Liver (tissue), 9 donors: ENCODE data around the gene UQCRHL. TPM values are rescaled to one million over a fixed set of nuclear protein-coding genes. Genes with fewer than 3 reads are reported as not detected.

Source experiments
- DNase-seq: peaks from one replicate; pipeline ENCODE4 v3.0.0-alpha.2; 2017; ENCODE audit warnings: low spot score
- H3K27ac ChIP-seq, 2 donors: one replicate each; pipeline ENCODE4 v1.7.0; 2013; ENCODE audit warnings: inconsistent platforms in 2 of 2, low read length in 2 of 2, control low read depth in 1 of 2, low read depth in 1 of 2, mild to moderate bottlenecking in 1 of 2
- H3K27me3 ChIP-seq, 4 donors: one replicate each; pipeline versions ENCODE4 v1.6.1 to v1.7.0; 2013; ENCODE audit warnings: low read length in 3 of 4, inconsistent platforms in 1 of 4, mild to moderate bottlenecking in 1 of 4, moderate library complexity in 1 of 4; ENCODE audit not compliant: control insufficient read depth in 4 of 4, insufficient read depth in 4 of 4
- H3K36me3 ChIP-seq, 4 donors: one replicate each; pipeline versions ENCODE4 v1.6.1 to v1.7.0; 2013; ENCODE audit warnings: low read length in 3 of 4, mild to moderate bottlenecking in 3 of 4, low read depth in 1 of 4, moderate library complexity in 1 of 4; ENCODE audit not compliant: control insufficient read depth in 4 of 4, insufficient read depth in 3 of 4
- H3K4me1 ChIP-seq, 4 donors: one replicate each; pipeline versions ENCODE4 v1.6.1 to v1.7.0; 2013; ENCODE audit warnings: low read length in 3 of 4, mild to moderate bottlenecking in 3 of 4, moderate library complexity in 1 of 4; ENCODE audit not compliant: control insufficient read depth in 4 of 4, insufficient read depth in 4 of 4
- H3K4me3 ChIP-seq, 3 donors: one replicate each; pipeline versions ENCODE4 v1.6.1 to v1.7.0; 2013; ENCODE audit warnings: low read length in 3 of 3, control low read depth in 1 of 3, low read depth in 1 of 3, mild to moderate bottlenecking in 1 of 3
- H3K9ac ChIP-seq, 2 donors: one replicate each; pipeline ENCODE4 v1.7.0; 2013; ENCODE audit warnings: low read length in 2 of 2, mild to moderate bottlenecking in 2 of 2, moderate library complexity in 2 of 2, control low read depth in 1 of 2, low read depth in 1 of 2
- H3K9me3 ChIP-seq, 4 donors: one replicate each; pipeline versions ENCODE4 v1.6.1 to v1.7.0; 2013; ENCODE audit warnings: low read length in 3 of 4; ENCODE audit not compliant: control insufficient read depth in 4 of 4
- ATF3 ChIP-seq: IDR thresholded peaks from 2 replicates; pipeline ENCODE4 v1.6.1; 2016; ENCODE audit warnings: antibody characterized with exemption
- CTCF ChIP-seq: fragments of 150-350 bp; IDR thresholded peaks from 2 replicates; pipeline ENCODE4 v1.5.1; 2017; ENCODE audit warnings: improper control_type of control experiment, low read depth, low read length; ENCODE audit not compliant: missing input control
- EGR1 ChIP-seq, 2 donors: IDR thresholded peaks; 2 replicates each; pipeline ENCODE4 v1.6.1; 2016 to 2018; ENCODE audit warnings: antibody characterized with exemption in 2 of 2, low read depth in 2 of 2
- FOXA1 ChIP-seq: IDR thresholded peaks from 2 replicates; pipeline ENCODE4 v1.6.1; 2016; ENCODE audit warnings: antibody characterized with exemption
- GABPA ChIP-seq, 2 donors: IDR thresholded peaks in 1 of 2; conservative IDR thresholded peaks in 1 of 2; 2 replicates each; pipeline ENCODE4 v1.6.1; 2016; ENCODE audit warnings: antibody characterized with exemption in 2 of 2, mild to moderate bottlenecking in 1 of 2, moderate library complexity in 1 of 2
- HNF4A ChIP-seq, 2 donors: conservative IDR thresholded peaks; 2 replicates each; pipeline ENCODE4 v1.6.1; 2016; ENCODE audit warnings: antibody characterized with exemption in 2 of 2, mild to moderate bottlenecking in 2 of 2
- HNF4G ChIP-seq: IDR thresholded peaks from 2 replicates; pipeline ENCODE4 v1.6.1; 2016; ENCODE audit warnings: antibody characterized with exemption
- JUND ChIP-seq, 2 donors: IDR thresholded peaks; 2 replicates each; pipeline ENCODE4 v1.6.1; 2016; ENCODE audit warnings: antibody characterized with exemption in 2 of 2
- MAX ChIP-seq: IDR thresholded peaks from 2 replicates; pipeline ENCODE4 v1.6.1; 2016; ENCODE audit warnings: antibody characterized with exemption
- NR2F2 ChIP-seq: IDR thresholded peaks from 2 replicates; pipeline ENCODE4 v1.6.1; 2016; ENCODE audit warnings: antibody characterized with exemption
- REST ChIP-seq: IDR thresholded peaks from 2 replicates; pipeline ENCODE4 v1.6.1; 2016; ENCODE audit warnings: antibody characterized with exemption, mild to moderate bottlenecking
- SP1 ChIP-seq: IDR thresholded peaks from 2 replicates; pipeline ENCODE4 v1.6.1; 2018; ENCODE audit warnings: antibody characterized with exemption, mild to moderate bottlenecking
- YY1 ChIP-seq: IDR thresholded peaks from 2 replicates; pipeline ENCODE4 v1.6.1; 2016; ENCODE audit warnings: antibody characterized with exemption, mild to moderate bottlenecking
- ZBTB33 ChIP-seq: IDR thresholded peaks from 2 replicates; pipeline ENCODE4 v1.6.1; 2016; ENCODE audit warnings: antibody characterized with exemption
- WGBS: extraction: QIAGEN DNeasy Blood & Tissue Kit; methylation state at CpG from one replicate; pipeline ENCODE4 v1.1.7; 2013; 5-methylcytosine and 5-hydroxymethylcytosine counted together
- polyA plus RNA-seq, 2 donors: library from polyadenylated mRNA; stranded (reverse) in 1 of 2; unstranded in 1 of 2; fragments of 200-250 nt in 1 of 2; fragments of >200 nt in 1 of 2; fragmentation: Nextera tagmentation in 1 of 2; extraction: Ambion mirVana in 1 of 2; gene quantifications; one replicate each; pipeline versions ENCODE4 v1.2.1 to v1.2.3, GENCODE V29; 2013 to 2015
- total RNA-seq, 2 donors: library from RNA; depleted of rRNA; stranded (reverse); fragments of >200 nt; gene quantifications; one replicate each; pipeline ENCODE4 v1.2.3, GENCODE V29; 2014
- donor health status: healthy.
- donor health status: healthy.
- donor health status: healthy.
- donor health status: healthy.
- donor health status: healthy.

The UQCRHL gene
- total and polyA plus RNA-seq, 4 donors, result 0.50 to 2.9 (median 1.4) TPM

GRCh38 chr1:15760520-15761211, 46.8 kb downstream of the UQCRHL start:
- TF ChIP-seq HNF4A (conservative IDR thresholded peaks at IDR 0.05) (no peak), GABPA (IDR thresholded peaks at IDR 0.05 in 1 of 2, conservative IDR thresholded peaks at IDR 0.05 in 1 of 2) (no peak), NR2F2 (no peak), SP1 (no peak), CTCF (no peak), JUND (IDR thresholded peaks at IDR 0.05) (no peak), ATF3 (no peak), ZBTB33 (no peak), HNF4G (no peak), YY1 (no peak)
- no peak for DNase-seq
- Histone ChIP-seq H3K4me1 (peaks cover 0 to 6% (median 5%) of the 10 kb centered on the region in 4 donors), H3K4me3 (no peak overlapping the region), H3K9me3 (no peaks in the 10 kb centered on the region), H3K27me3 (no peaks in the 10 kb centered on the region), H3K36me3 (peaks cover 0 to 4% (median 0%) of the 10 kb centered on the region in 4 donors), H3K27ac (peak overlapping the region; percentile 37 to 63), H3K9ac (no peak overlapping the region)
- WGBS, result 66% methylated on average over 12 of the region's 12 CpGs

GRCh38 chr1:15758953-15759661, 48.3 kb downstream of the UQCRHL start:
- Histone ChIP-seq H3K36me3 (no peaks in the 10 kb centered on the region), H3K27me3 (no peaks in the 10 kb centered on the region), H3K4me3 (peak overlapping the region in 2 of 3 donors; percentile 17 to 65), H3K9ac (no peak overlapping the region), H3K4me1 (peaks cover 0 to 6% (median 5%) of the 10 kb centered on the region in 4 donors), H3K9me3 (no peaks in the 10 kb centered on the region), H3K27ac (peak overlapping the region in 1 of 2 donors; percentile 12)
- WGBS, result 17% methylated on average over 58 of the region's 58 CpGs
- TF ChIP-seq JUND (IDR thresholded peaks at IDR 0.05) (no peak), SP1 (no peak), REST (no peak), MAX (no peak), FOXA1 (no peak), NR2F2 (no peak), EGR1 (IDR thresholded peaks at IDR 0.05; ENCODE audit: low read depth in 2 of 2) (no peak)
- DNase-seq, result no peak
